Bronchial epithelial cell (primary cell): ENCODE measurements around the gene SLC5A6. TPM values are rescaled to one million over a fixed set of nuclear protein-coding genes. Genes with fewer than 3 reads are reported as not detected.
A peak's percentile ranks its signal among the peaks of the same experiment; 100 is the strongest.

Source experiments
- DNase-seq: peaks from one replicate; pipeline ENCODE4 v3.0.0-alpha.2; 2010; ENCODE audit warnings: low read depth
- FAIRE-seq: peaks from 2 replicates; lab custom pipeline; 2011; peaks lifted over from hg19 to GRCh38; lab: Jason Lieb, UNC
- H3K27me3 ChIP-seq: 2 replicates; pipeline ENCODE4 v1.5.1; 2011; ENCODE audit warnings: low read length; ENCODE audit not compliant: control insufficient read depth, insufficient read depth
- H3K36me3 ChIP-seq: 2 replicates; pipeline ENCODE4 v1.5.1; 2011; ENCODE audit warnings: low read length; ENCODE audit not compliant: control insufficient read depth, insufficient read depth
- H3K4me3 ChIP-seq: 2 replicates; pipeline ENCODE4 v1.5.1; 2011; ENCODE audit warnings: mild to moderate bottlenecking, low read depth, low read length, control low read depth
- CTCF ChIP-seq: IDR thresholded peaks from 2 replicates; pipeline ENCODE4 v1.5.1; 2011; ENCODE audit warnings: mild to moderate bottlenecking, moderate library complexity, low read length, control low read depth, inconsistent platforms; ENCODE audit not compliant: insufficient read depth, severe bottlenecking
- total RNA-seq: library from RNA; depleted of rRNA; stranded (reverse); fragments of >200 nt; gene quantifications from 2 replicates; pipeline ENCODE4 v1.2.1, GENCODE V29; 2014

The SLC5A6 gene
- total RNA-seq, 1 donor from 2014 or later = 21.1 TPM

GRCh38 chr2:27221166-27221565 lies 9.1 kb upstream of the SLC5A6 start:
- Histone ChIP-seq H3K36me3 (peaks cover 39% of the 10 kb centered on the region), H3K4me3 (no peak overlapping the region), H3K27me3 (no peaks in the 10 kb centered on the region)
- DNase-seq (peak; percentile 52), FAIRE-seq (no peak)
- TF ChIP-seq CTCF = no peak

- no peak for DNase-seq
- Histone ChIP-seq H3K36me3 (peaks cover 38% of the 10 kb centered on the region), H3K27me3 (no peaks in the 10 kb centered on the region), H3K4me3 (no peak overlapping the region)
- FAIRE-seq = no peak
- no peak for TF ChIP-seq CTCF
Observed at GRCh38 chr2:27220091-27220490, 8.0 kb upstream of the SLC5A6 start.

GRCh38 chr2:27219091-27219490 lies 7.0 kb upstream of the SLC5A6 start:
- TF ChIP-seq CTCF = no peak
- Histone ChIP-seq H3K27me3 (no peaks in the 10 kb centered on the region), H3K4me3 (no peak overlapping the region), H3K36me3 (peaks cover 31% of the 10 kb centered on the region)
- DNase-seq (no peak), FAIRE-seq (no peak)

GRCh38 chr2:27218614-27219013 lies 6.5 kb upstream of the SLC5A6 start:
- Histone ChIP-seq H3K36me3 (peaks cover 26% of the 10 kb centered on the region), H3K4me3 (no peak overlapping the region), H3K27me3 (no peaks in the 10 kb centered on the region)
- TF ChIP-seq CTCF = no peak
- FAIRE-seq (no peak), DNase-seq (no peak)

- peak within 1 kb of the TSS; percentile 87 for H3K4me3 ChIP-seq
- FAIRE-seq (no peak), DNase-seq (peak; percentile 67)
- no peaks in the 10 kb centered on the region for H3K27me3 ChIP-seq
- H3K36me3 ChIP-seq = peaks cover 20% of the 10 kb centered on the region
- TF ChIP-seq CTCF = no peak
Observed at GRCh38 chr2:27217173-27218121, 5.4 kb upstream of the SLC5A6 start, which contains the start of gene CAD. Gene CAD (plus strand): TSS chr2:27217369. CDS start chr2:27217552, 183 bp downstream.
